Ectodermal cell (in vitro differentiated cells): ENCODE data around the gene CCDC188.

Experiments
- H3K27ac ChIP-seq: 2 replicates; pipeline ENCODE4 v1.7.0; 2013; ENCODE audit warnings: mild to moderate bottlenecking, low read depth, low read length; ENCODE audit not compliant: insufficient read depth, poor library complexity, severe bottlenecking
- H3K27me3 ChIP-seq: 2 replicates; pipeline ENCODE4 v1.7.0; 2013; ENCODE audit warnings: mild to moderate bottlenecking, low read length; ENCODE audit not compliant: insufficient read depth, control insufficient read depth, poor library complexity, severe bottlenecking
- H3K36me3 ChIP-seq: one replicate; pipeline ENCODE4 v1.7.0; 2013; ENCODE audit warnings: low read length; ENCODE audit not compliant: control insufficient read depth, insufficient read depth
- H3K4me1 ChIP-seq: one replicate; pipeline ENCODE4 v1.7.0; 2013; ENCODE audit warnings: low read length; ENCODE audit not compliant: control insufficient read depth, insufficient read depth
- H3K4me3 ChIP-seq: 2 replicates; pipeline ENCODE4 v1.7.0; 2013; ENCODE audit warnings: low read depth, low read length, control low read depth; ENCODE audit not compliant: insufficient read depth
- H3K9me3 ChIP-seq: 2 replicates; pipeline ENCODE4 v1.7.0; 2013; ENCODE audit warnings: mild to moderate bottlenecking, low read length, moderate library complexity; ENCODE audit not compliant: control insufficient read depth
- WGBS, 2 experiments: methylation state at CpG; one replicate each; pipeline ENCODE4 v1.1.7; 2013; ENCODE audit warnings: missing lambda C conversion rate in 2 of 2; 5-methylcytosine and 5-hydroxymethylcytosine counted together

The CCDC188 gene

GRCh38 chr22:20158391-20159036 is 7.7 kb upstream of the CCDC188 start:
- WGBS, 2 experiments, result 87% methylated on average over 15 of the region's 15 CpGs
- H3K27me3 ChIP-seq, result no peaks in the 10 kb centered on the region
- no peak overlapping the region for H3K4me3 ChIP-seq

GRCh38 chr22:20157430-20158183 is 6.8 kb upstream of the CCDC188 start:
- 87 to 88% methylated on average over 15 of the region's 15 CpGs for WGBS, 2 experiments
- no peak overlapping the region for H3K4me3 ChIP-seq
- no peak overlapping the region for H3K27ac ChIP-seq
- H3K36me3 ChIP-seq, result no peaks in the 10 kb centered on the region
- no peaks in the 10 kb centered on the region for H3K27me3 ChIP-seq
- H3K4me1 ChIP-seq, result peaks cover 18% of the 10 kb centered on the region
- no peaks in the 10 kb centered on the region for H3K9me3 ChIP-seq

More at GRCh38 chr22:20158391-20159036, 7.7 kb upstream of the CCDC188 start:
- Histone ChIP-seq H3K4me1 (peaks cover 18% of the 10 kb centered on the region), H3K27ac (no peak overlapping the region), H3K9me3 (no peaks in the 10 kb centered on the region), H3K36me3 (no peaks in the 10 kb centered on the region)

GRCh38 chr22:20156611-20157429 is 6.0 kb upstream of the CCDC188 start:
- Histone ChIP-seq H3K27ac (no peak overlapping the region), H3K9me3 (no peaks in the 10 kb centered on the region), H3K4me3 (no peak overlapping the region), H3K27me3 (no peaks in the 10 kb centered on the region), H3K36me3 (no peaks in the 10 kb centered on the region), H3K4me1 (peaks cover 18% of the 10 kb centered on the region)
- WGBS, 2 experiments, result 57 to 58% methylated on average over 17 of the region's 17 CpGs

GRCh38 chr22:20156042-20156389 is 5.2 kb upstream of the CCDC188 start:
- Histone ChIP-seq H3K4me3 (no peak overlapping the region), H3K9me3 (no peaks in the 10 kb centered on the region), H3K27me3 (no peaks in the 10 kb centered on the region), H3K27ac (no peak overlapping the region), H3K36me3 (no peaks in the 10 kb centered on the region), H3K4me1 (peaks cover 18% of the 10 kb centered on the region)
- WGBS, 2 experiments, result 88 to 91% methylated on average over 7 of the region's 7 CpGs

- H3K27ac ChIP-seq, result no peak overlapping the region
- no peaks in the 10 kb centered on the region for H3K27me3 ChIP-seq
- WGBS, 2 experiments, result 82 to 86% methylated on average over 28 to 30 of the region's 30 CpGs
- H3K4me3 ChIP-seq, result no peak overlapping the region
- no peaks in the 10 kb centered on the region for H3K36me3 ChIP-seq
- H3K9me3 ChIP-seq, result no peaks in the 10 kb centered on the region
- H3K4me1 ChIP-seq, result peaks cover 18% of the 10 kb centered on the region
These were observed 4.6 kb upstream of the CCDC188 start for GRCh38 chr22:20155330-20156041.

GRCh38 chr22:20154602-20155187 is 3.8 kb upstream of the CCDC188 start:
- Histone ChIP-seq H3K27me3 (no peaks in the 10 kb centered on the region), H3K36me3 (no peaks in the 10 kb centered on the region), H3K4me1 (peaks cover 18% of the 10 kb centered on the region), H3K4me3 (no peak overlapping the region), H3K9me3 (no peaks in the 10 kb centered on the region), H3K27ac (no peak overlapping the region)
- WGBS, 2 experiments, result 87 to 89% methylated on average over 14 of the region's 14 CpGs

- Histone ChIP-seq H3K4me3 (no peak overlapping the region), H3K9me3 (no peaks in the 10 kb centered on the region), H3K27me3 (no peaks in the 10 kb centered on the region), H3K4me1 (peaks cover 18% of the 10 kb centered on the region), H3K27ac (peak overlapping the region; percentile 11), H3K36me3 (no peaks in the 10 kb centered on the region)
- WGBS, 2 experiments, result 78 to 79% methylated on average over 16 of the region's 16 CpGs
These were observed 3.1 kb upstream of the CCDC188 start for GRCh38 chr22:20153945-20154344.

- no peak overlapping the region for H3K27ac ChIP-seq
- H3K36me3 ChIP-seq, result no peaks in the 10 kb centered on the region
- no peaks in the 10 kb centered on the region for H3K9me3 ChIP-seq
- 93% methylated on average over 14 of the region's 14 CpGs for WGBS, 2 experiments
- no peaks in the 10 kb centered on the region for H3K27me3 ChIP-seq
- H3K4me1 ChIP-seq, result peaks cover 15% of the 10 kb centered on the region
- no peak overlapping the region for H3K4me3 ChIP-seq
These were observed 1.6 kb upstream of the CCDC188 start for GRCh38 chr22:20152464-20152890.

- peaks cover 15% of the 10 kb centered on the region for H3K4me1 ChIP-seq
- 92 to 95% methylated on average over 4 of the region's 4 CpGs for WGBS, 2 experiments
- H3K9me3 ChIP-seq, result no peaks in the 10 kb centered on the region
- H3K27me3 ChIP-seq, result no peaks in the 10 kb centered on the region
- no peak overlapping the region for H3K27ac ChIP-seq
- H3K36me3 ChIP-seq, result no peaks in the 10 kb centered on the region
- no peak overlapping the region for H3K4me3 ChIP-seq
These were observed 377 bp upstream of the CCDC188 start for GRCh38 chr22:20151276-20151588.
